PFSK-1 (cell line): ENCODE results near the gene WBP1L.

ENCODE experiments used
- POLR2AphosphoS5 ChIP-seq: IDR thresholded peaks from 2 replicates; pipeline ENCODE4 v1.6.1; 2012; ENCODE audit warnings: low read depth, mild to moderate bottlenecking, control low read depth, low read length, moderate library complexity
- TF ChIP-seq, protein P1 (sequence below), 2 experiments: IDR thresholded peaks; 2 replicates each; pipeline versions ENCODE4 v1.6.1 to v1.8.0; 2011 to 2012; ENCODE audit warnings: low read depth in 2 of 2, low read length in 2 of 2, control low read depth in 1 of 2, inconsistent platforms in 1 of 2, mild to moderate bottlenecking in 1 of 2, moderate library complexity in 1 of 2; ENCODE audit not compliant: insufficient read depth in 1 of 2

DNA sequence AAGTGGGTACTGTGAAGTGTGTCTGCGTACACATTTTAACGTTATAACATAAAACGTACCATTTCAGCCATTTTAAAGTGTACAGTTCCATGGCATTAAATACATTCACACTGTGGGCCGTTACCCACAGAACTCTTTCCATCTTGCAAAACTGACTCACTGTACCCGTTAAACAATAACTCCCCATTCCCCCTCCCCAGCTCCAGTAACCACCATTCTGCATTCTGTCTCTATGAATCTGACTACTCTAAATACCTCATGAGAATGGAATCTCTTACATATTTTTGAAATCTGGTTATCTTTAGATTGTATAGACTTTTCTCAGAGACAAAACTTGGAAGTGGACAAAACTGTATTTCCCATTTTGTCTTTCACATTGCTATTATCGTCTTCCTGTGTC lies 38.8 kb upstream of the WBP1L start:
- no peak for TF ChIP-seq POLR2AphosphoS5
- TF ChIP-seq, protein P1, sequence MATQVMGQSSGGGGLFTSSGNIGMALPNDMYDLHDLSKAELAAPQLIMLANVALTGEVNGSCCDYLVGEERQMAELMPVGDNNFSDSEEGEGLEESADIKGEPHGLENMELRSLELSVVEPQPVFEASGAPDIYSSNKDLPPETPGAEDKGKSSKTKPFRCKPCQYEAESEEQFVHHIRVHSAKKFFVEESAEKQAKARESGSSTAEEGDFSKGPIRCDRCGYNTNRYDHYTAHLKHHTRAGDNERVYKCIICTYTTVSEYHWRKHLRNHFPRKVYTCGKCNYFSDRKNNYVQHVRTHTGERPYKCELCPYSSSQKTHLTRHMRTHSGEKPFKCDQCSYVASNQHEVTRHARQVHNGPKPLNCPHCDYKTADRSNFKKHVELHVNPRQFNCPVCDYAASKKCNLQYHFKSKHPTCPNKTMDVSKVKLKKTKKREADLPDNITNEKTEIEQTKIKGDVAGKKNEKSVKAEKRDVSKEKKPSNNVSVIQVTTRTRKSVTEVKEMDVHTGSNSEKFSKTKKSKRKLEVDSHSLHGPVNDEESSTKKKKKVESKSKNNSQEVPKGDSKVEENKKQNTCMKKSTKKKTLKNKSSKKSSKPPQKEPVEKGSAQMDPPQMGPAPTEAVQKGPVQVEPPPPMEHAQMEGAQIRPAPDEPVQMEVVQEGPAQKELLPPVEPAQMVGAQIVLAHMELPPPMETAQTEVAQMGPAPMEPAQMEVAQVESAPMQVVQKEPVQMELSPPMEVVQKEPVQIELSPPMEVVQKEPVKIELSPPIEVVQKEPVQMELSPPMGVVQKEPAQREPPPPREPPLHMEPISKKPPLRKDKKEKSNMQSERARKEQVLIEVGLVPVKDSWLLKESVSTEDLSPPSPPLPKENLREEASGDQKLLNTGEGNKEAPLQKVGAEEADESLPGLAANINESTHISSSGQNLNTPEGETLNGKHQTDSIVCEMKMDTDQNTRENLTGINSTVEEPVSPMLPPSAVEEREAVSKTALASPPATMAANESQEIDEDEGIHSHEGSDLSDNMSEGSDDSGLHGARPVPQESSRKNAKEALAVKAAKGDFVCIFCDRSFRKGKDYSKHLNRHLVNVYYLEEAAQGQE (IDR thresholded peaks at IDR 0.05; ENCODE audit: insufficient read depth in 1 of 2, low read depth in 2 of 2, low read length in 2 of 2) = no peak
